Lower leg skin (tissue), 4 donors: Measurements from ENCODE around the gene AWAT2. TPM values are rescaled to one million over a fixed set of nuclear protein-coding genes. Genes with fewer than 3 reads are reported as not detected.

Experiments used
- DNase-seq, 2 donors: peaks; one replicate each; pipeline ENCODE4 v3.0.0-alpha.2; 2019; ENCODE audit warnings: low spot score in 2 of 2
- H3K4me3 ChIP-seq: fragments of 200-600 bp; sonication (generic); 2 replicates; pipeline ENCODE4 v1.5.1; 2017; ENCODE audit warnings: mild to moderate bottlenecking, low read depth; ENCODE audit not compliant: poor library complexity, severe bottlenecking
- POLR2A ChIP-seq, 2 donors: fragments of 450-650 bp; IDR thresholded peaks; one replicate each; pipeline ENCODE4 v1.6.1; 2016 to 2017; ENCODE audit warnings: antibody characterized with exemption in 2 of 2, mild to moderate bottlenecking in 1 of 2, moderate library complexity in 1 of 2
- WGBS, 2 donors: methylation state at CpG; one replicate each; pipeline ENCODE4 v1.1.5; 2018; 5-methylcytosine and 5-hydroxymethylcytosine counted together
- intact Hi-C: fragments of 100-400 bp; cut with DNase I; formaldehyde crosslinking; loops from one replicate; pipeline ENCODE4 v1.15.0; 2023; ENCODE audit warnings: low total_unique reads
- total RNA-seq, 4 donors: library from RNA; depleted of rRNA; stranded (reverse); fragments of >200 nt; gene quantifications; one replicate each; pipeline ENCODE4 v1.1.0, GENCODE V29; 2016
- TF ChIP-seq, protein P1 (sequence below), 3 donors: fragments of 450-650 bp; IDR thresholded peaks; one replicate each; pipeline ENCODE4 v1.5.1; 2016; ENCODE audit warnings: antibody characterized with exemption in 3 of 3, mild to moderate bottlenecking in 3 of 3, moderate library complexity in 2 of 3

AWAT2 gene
- total RNA-seq, 4 donors from 2014 or later = 0.88 to 10.8 (median 6.3) TPM

DNA sequence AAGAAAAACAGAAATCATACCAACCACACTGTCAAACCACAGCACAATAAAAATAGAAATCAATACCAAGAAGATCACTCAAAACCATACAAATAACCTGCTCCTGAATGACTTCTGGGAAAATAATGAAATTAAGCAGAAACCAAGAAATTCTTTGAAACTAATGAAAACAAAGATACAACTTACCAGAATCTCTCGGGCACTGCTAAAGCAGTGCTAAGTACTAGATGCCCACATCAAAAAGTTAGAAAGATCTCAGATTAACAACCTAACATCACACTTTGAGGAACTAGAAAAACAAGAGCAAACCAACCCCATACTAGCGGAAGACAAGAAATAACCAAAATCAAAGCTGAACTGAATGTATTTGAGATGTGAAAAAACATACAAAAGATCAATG lies 33.2 kb downstream of the AWAT2 start:
- no peak for TF ChIP-seq POLR2A (IDR thresholded peaks at IDR 0.05)
- TF ChIP-seq, protein P1, sequence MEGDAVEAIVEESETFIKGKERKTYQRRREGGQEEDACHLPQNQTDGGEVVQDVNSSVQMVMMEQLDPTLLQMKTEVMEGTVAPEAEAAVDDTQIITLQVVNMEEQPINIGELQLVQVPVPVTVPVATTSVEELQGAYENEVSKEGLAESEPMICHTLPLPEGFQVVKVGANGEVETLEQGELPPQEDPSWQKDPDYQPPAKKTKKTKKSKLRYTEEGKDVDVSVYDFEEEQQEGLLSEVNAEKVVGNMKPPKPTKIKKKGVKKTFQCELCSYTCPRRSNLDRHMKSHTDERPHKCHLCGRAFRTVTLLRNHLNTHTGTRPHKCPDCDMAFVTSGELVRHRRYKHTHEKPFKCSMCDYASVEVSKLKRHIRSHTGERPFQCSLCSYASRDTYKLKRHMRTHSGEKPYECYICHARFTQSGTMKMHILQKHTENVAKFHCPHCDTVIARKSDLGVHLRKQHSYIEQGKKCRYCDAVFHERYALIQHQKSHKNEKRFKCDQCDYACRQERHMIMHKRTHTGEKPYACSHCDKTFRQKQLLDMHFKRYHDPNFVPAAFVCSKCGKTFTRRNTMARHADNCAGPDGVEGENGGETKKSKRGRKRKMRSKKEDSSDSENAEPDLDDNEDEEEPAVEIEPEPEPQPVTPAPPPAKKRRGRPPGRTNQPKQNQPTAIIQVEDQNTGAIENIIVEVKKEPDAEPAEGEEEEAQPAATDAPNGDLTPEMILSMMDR (IDR thresholded peaks at IDR 0.05) = no peak
- no peak for DNase-seq
- WGBS, 2 donors = 95 to 97% methylated on average over 2 of the region's 2 CpGs
- intact Hi-C loops = no loop called here
- H3K4me3 ChIP-seq = no peak overlapping the region

DNA sequence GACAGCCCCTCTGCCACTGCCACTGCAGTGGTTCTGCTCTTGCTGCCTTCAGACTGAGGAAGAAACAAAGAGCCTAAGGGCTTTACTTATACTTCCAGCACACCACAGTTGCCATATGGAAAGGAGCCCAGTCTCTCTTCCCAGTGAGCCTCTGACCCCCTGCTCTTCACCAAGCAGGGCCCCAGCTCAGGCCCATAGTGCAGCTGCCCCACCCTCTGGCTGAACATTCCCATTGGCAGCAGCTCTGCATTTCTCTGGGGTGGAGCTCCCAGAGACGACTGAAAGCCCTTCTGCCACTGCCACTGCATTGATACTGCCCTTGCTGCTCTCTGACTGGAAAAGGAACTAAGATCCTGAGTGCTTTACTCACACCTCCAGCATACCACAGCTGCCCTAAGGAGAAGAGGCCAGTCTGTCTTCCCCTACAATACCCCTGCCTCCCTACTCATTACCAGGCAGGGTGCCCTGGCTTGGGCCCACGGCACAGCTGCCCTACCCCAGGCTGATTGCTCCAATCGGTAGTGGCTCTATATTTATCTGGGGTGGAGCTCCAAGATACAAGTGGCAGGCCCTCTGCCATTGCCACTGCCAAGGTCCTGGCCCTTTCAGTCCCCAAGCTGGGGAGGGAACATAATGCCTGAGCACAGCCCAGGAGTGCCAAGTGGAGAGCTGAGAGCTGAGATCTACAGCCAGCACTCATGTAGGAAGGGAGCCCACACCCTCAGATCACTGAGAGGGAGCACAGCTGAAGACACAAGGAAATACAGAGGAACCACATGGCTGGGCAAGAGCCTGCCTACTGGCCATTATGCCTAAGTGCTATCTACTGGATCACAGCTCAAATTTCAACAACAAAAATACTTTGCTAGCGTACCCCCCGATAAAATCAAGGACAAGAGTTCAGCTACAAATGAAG lies 36.0 kb downstream of the AWAT2 start:
- no peak for DNase-seq
- 32 to 37% methylated on average over 4 to 5 of the region's 5 CpGs for WGBS, 2 donors

DNA sequence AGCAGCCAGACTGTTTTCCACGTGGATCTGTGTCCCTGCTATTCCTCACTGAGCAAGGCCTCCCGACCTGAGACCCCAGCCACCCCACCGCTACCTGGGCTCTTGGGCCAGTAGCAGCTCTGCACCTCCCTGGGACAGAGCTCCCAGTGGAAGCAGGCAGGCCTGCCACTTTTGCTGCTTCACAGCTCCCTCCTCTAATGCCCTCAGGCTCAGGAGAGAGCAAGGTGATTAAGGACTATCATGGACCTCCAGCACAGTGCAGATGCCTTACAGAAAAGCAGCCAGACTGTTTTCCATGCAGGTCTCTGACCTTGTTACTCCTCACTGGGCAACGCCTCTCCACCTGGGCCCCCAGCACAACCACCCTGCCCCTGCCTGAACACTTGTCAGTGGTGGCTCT lies 37.0 kb downstream of the AWAT2 start:
- WGBS, 2 donors = 58 to 80% methylated on average over 1 to 4 of the region's 4 CpGs
- no peak for TF ChIP-seq POLR2A (IDR thresholded peaks at IDR 0.05)
- TF ChIP-seq, protein P1 (IDR thresholded peaks at IDR 0.05) = no peak
- intact Hi-C loops = loop anchor here (5.0 kb wide), 1 partner anchor 1300 kb away; no protein-coding TSS in a partner anchor
- DNase-seq = no peak
- no peak overlapping the region for H3K4me3 ChIP-seq

More for the DNA sequence above, 36.0 kb downstream of the AWAT2 start:
- TF ChIP-seq, protein P1 (IDR thresholded peaks at IDR 0.05) = no peak
- no peak for TF ChIP-seq POLR2A (IDR thresholded peaks at IDR 0.05)
- intact Hi-C loops = loop anchor here (5.0 kb wide), 1 partner anchor 1301 kb away; no protein-coding TSS in a partner anchor
- no peak overlapping the region for H3K4me3 ChIP-seq

DNA sequence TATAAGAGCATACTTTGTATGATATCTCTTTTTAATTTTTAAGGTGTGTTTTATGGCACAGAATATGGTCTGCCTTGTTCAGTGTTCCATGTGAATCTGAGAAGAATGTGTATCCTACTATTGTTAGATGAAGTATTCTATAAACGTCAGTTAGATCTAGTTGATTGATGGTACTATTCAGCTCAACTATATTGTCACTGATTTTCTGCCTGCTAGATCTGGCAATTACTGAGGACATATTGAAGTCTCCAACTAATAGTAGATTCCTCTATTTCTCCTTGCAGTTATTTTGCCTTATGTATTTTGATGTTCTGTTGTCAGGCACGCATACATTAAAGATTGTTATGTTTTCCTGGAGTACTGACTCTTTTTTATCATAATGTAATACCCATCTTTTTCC lies 39.8 kb downstream of the AWAT2 start:
- no peak for DNase-seq
- intact Hi-C loops = loop anchor here (5.0 kb wide), 1 partner anchor 1298 kb away; no protein-coding TSS in a partner anchor
- TF ChIP-seq, protein P1 (IDR thresholded peaks at IDR 0.05) = no peak
- TF ChIP-seq POLR2A (IDR thresholded peaks at IDR 0.05) = no peak
- H3K4me3 ChIP-seq = no peak overlapping the region
- WGBS, 2 donors = 72 to 83% methylated on average over 2 of the region's 2 CpGs

DNA sequence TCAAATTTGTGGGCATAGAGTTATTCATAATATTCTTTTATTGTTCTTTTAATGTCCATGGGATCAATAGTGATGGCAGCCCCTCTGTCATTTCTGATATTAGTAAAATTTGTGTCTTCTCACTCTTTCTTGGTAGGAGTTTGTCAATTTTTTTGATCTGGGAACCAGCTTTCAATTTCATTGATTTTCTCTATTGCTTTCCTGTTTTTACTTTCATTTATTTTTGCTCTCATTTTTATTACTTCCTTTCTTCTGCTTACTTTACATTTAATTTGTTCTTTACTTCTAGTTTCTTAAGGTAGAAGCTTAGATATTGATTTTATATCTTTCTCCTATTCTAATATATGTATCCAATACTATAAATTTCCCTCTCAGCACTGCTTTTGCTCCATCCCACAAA lies 40.7 kb downstream of the AWAT2 start:
- intact Hi-C loops = no loop called here
- TF ChIP-seq POLR2A (IDR thresholded peaks at IDR 0.05) = no peak
- TF ChIP-seq, protein P1 (IDR thresholded peaks at IDR 0.05) = no peak
- H3K4me3 ChIP-seq = no peak overlapping the region
- no peak for DNase-seq
